NCI-H69 (cell line): ENCODE measurements around the gene NEK11.
"Not testable (repeated sequence)": the region's sequence is repeated elsewhere in the genome, so short reads cannot be mapped to it uniquely, and the experiment has no call there.

Experiments
- DNase-seq: peaks from one replicate; lab custom pipeline; 2025; lab: John Stamatoyannopoulos, UW

The NEK11 gene

DNA sequence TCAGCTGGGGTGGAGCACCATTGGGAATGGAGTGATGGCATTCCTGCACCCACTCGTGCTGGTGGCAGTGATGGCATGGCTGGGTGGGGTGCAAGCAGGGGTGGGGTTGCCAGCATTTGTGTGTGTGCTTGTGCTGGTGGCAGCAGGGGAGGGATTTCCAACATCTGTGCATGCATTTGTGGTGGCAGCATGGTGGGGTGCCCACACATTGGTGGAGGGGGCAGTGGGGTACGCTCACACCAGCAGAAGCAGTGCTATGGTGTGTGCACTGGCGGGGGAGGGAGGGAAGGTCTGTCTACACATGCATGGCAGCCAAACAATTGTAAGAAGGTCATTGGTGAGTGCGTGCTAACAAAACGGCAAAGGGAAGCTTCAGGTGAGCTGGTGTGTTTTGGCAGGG is 278.2 kb downstream of the NEK11 start:
- DNase-seq: no peak

GRCh38 chr3:131306242-131306641 is 279.6 kb downstream of the NEK11 start:
- no peak for DNase-seq

- DNase-seq: no peak
Observed at GRCh38 chr3:131314318-131314717, 287.6 kb downstream of the NEK11 start.

GRCh38 chr3:131315162-131315561 is 288.5 kb downstream of the NEK11 start:
- no peak for DNase-seq

- no peak for DNase-seq
Observed at GRCh38 chr3:131317667-131318066, 291.0 kb downstream of the NEK11 start.

GRCh38 chr3:131323014-131323413 is 296.3 kb downstream of the NEK11 start:
- no peak for DNase-seq

GRCh38 chr3:131323792-131324191 is 297.1 kb downstream of the NEK11 start:
- no peak for DNase-seq

DNA sequence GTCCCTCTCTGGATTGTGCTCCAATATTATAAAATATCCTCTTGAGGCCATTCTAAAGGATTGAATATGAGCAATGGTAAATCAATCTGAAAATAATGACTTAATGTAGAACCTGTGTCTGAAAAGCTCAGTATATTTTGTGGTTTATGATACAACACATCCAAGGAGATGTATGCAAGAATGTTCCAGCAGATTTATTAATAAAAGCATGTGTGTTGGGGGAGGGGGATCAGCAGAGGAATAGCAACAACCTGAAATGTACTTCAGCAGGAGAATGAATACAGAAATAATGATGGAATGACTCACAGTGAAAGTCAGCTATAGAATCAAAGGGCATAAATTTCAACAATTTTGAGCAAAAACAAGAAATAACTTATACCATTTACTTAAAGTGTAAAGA is 298.2 kb downstream of the NEK11 start:
- no peak for DNase-seq

DNA sequence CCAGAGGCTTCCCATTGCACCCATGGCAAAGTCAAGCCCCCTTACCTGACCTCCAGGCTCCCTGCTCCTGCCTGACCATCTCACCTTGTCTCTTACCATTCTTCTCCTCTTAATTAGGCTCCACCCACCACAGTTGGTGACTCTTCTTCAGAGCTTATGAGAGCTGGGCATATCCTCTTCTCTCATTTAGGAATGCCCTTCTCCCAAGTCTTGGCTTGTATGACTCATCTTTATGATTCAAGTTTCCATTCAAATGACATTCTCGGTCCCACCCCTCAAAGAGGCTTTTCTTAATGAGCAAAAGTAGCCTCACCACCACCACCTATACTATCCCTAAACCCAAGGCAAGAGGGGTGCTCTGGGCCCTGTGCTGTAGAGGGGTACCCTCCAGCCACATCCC is 299.6 kb downstream of the NEK11 start:
- DNase-seq: no peak

GRCh38 chr3:131328721-131329120 is 302.0 kb downstream of the NEK11 start:
- no peak for DNase-seq

GRCh38 chr3:131329774-131330173 is 303.1 kb downstream of the NEK11 start:
- no peak for DNase-seq

DNA sequence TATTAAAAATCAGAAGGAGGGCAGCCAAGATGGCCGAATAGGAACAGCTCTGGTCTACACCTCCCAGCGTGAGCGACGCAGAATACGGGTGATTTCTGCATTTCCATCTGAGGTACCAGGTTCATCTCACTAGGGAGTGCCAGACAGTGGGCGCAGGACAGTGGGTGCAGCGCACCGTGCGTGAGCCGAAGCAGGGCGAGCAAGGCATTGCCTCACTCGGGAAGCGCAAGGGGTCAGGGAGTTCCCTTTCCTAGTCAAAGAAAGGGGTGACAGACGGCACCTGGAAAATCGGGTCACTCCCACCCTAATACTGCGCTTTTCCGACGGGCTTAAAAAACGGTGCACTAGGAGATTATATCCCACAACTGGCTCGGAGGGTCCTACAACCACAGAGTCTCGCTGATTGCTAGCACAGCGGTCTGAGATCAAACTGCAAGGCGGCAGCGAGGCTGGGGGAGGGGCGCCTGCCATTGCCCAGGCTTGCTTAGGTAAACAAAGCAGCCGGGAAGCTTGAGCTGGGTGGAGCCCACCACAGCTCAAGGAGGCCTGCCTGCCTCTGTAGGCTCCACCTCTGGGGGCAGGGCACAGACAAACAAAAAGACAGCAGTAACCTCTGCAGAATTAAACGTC is 304.9 kb downstream of the NEK11 start:
- DNase-seq: not testable (repeated sequence)

GRCh38 chr3:131338948-131339640 is 312.4 kb downstream of the NEK11 start:
- no peak for DNase-seq

- no peak for DNase-seq
Observed at GRCh38 chr3:131341761-131342160, 315.1 kb downstream of the NEK11 start.

GRCh38 chr3:131348911-131349310 is 322.2 kb downstream of the NEK11 start:
- DNase-seq: no peak

DNA sequence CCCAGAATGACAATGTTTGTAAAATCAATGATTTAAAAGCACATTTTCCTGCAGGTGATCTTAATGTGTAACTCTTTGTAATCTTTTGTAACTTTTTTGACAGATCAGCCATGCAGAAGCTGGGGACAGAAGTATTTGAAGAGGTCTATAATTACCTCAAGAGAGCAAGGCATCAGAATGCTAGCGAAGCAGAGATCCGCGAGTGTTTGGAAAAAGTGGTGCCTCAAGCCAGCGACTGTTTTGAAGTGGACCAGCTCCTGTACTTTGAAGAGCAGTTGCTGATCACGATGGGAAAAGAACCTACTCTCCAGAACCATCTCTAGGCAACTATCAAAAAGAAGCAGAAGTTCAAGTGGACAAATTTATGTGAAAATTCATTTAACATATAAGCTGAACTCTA is 322.8 kb downstream of the NEK11 start:
- no peak for DNase-seq

DNA sequence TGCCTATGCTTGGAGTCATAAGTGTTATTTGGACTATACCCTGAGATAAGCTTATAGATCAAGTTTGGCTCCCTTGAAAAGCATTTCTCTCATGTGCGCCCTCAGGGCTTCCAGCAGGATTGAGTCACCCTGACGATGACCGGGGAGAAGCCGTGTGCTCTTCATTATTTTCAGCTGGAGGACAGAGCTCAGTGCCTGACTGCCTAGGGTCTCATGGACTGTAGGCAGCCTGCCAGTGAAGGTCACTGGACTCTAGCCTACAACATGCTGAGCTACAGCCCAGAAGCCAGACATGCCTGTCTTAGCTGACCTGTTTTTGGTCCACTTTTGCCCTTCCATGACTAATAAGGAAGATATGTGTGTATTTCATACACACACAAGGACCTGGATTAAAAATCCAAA is 323.3 kb downstream of the NEK11 start:
- DNase-seq: no peak

GRCh38 chr3:131350506-131350905 is 323.8 kb downstream of the NEK11 start:
- no peak for DNase-seq

DNA sequence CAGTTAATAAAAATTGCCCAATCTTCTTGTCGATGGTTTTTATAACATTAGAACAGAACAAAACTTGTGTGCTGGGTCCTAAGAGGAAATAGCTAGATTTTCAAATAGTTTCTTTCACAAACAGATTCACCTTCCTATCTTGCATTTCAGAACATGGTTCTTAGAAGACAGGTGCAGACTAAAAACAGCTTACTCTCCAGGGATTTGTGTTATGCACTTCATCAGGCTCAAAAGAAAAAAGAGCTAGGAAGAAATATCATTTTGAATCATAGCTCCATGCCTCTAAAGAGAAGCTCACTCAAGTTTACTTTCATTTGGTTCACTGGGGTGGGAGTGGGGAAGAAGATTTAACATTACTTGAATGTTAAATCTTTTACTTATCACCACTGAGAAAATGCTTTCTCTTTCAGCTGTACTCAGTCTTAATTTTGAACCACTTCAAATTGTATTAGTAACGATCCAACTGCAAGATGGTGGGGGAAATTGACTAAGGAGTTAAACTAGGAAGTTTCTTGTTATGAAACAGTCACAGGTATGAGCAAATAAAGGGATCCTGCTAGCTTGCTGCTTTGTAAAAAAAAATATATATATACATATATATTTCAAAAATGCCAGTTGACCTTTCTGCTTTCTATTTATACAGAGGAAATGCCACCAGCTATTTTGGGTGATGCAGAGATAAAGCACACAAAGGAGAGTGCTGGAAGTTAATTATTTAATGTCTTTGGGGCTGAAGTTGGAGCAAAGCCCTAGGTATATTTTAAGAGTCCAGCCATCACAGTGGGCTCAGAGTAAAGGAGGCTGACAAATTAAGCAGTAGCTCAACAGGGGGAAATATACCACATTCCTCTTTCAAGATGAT is 326.6 kb downstream of the NEK11 start:
- DNase-seq: no peak

DNA sequence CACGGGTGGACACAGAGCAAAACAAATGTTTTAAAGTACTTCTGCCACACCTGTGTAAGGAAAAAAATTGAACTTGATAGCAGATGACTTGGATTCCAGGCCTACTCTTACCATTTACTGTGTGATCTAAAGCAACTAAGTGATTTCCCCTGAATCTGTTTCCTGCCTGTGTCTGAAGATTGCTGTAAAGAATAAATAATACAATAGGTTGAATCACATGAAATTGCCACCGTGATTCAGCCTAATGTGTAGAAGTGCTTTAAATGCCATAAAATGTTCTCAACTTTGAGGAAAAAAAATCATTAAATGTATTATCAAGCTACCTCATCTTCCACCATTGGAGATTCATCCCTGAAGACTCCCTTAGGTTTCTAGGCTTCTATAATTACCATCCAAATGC is 327.3 kb downstream of the NEK11 start:
- DNase-seq: no peak

DNA sequence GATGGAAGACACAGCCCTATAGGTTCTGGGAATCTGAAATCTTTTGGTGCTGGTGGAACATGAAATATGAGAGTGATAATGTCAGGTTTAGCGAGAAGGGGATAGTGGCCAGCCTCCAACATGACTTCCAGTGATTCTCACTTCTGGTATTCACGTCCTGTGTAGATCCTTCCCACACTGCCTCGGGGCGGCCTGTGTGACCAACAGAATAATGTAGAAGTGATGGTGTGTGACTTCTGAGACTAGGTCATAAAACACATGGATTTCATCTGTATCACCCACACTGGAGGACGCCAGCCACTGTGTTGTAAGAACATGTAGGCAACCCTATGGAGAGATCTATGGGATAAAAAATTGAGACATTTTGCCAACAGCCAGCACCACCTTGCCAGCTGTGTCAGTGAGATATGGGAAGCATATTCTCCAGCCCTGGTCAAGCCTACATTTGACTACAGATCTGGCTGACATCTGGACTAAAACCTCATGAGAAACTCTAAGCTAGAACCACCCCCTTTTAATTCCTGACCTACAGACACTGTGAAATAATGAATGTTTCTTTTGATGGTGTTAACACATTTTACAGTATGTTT is 329.4 kb downstream of the NEK11 start:
- no peak for DNase-seq

- no peak for DNase-seq
Observed at GRCh38 chr3:131357275-131357674, 330.6 kb downstream of the NEK11 start.
